DND-41 (cell line): ENCODE results near the gene RNF157.

Experiments
- CTCF ChIP-seq: IDR thresholded peaks from 2 replicates; pipeline ENCODE4 v1.5.1; 2012; ENCODE audit warnings: borderline replicate concordance, low read length, moderate library complexity, mild to moderate bottlenecking; ENCODE audit not compliant: poor library complexity, severe bottlenecking; ENCODE audit errors: extremely low read depth
- EZH2 ChIP-seq: IDR thresholded peaks from 3 replicates; pipeline ENCODE4 v1.6.1; 2012; ENCODE audit warnings: borderline replicate concordance, low read depth, mild to moderate bottlenecking, moderate library complexity, low read length, inconsistent platforms; ENCODE audit not compliant: severe bottlenecking

- no peak for TF ChIP-seq CTCF
- TF ChIP-seq EZH2, result no peak
These were observed 99.6 kb downstream of the RNF157 start for GRCh38 chr17:76140661-76141211.
